ENCODE measurements around the gene OR51B4.

- no peak for TF ChIP-seq CTCF (conservative IDR thresholded peaks at IDR 0.05; ENCODE audit: low read depth, low read length)
- TF ChIP-seq EZH2phosphoT487 (IDR thresholded peaks at IDR 0.05; ENCODE audit: borderline replicate concordance, low read length), result no peak
Measured at GRCh38 chr11:5286351-5286750, 15.4 kb downstream of the OR51B4 start.
